KOPT-K1 (cell line): Measurements from ENCODE around the gene TNN.

ENCODE experiments used
- H3K27ac ChIP-seq: fragments of 200-600 bp; sonication (generic); 2 replicates; pipeline ENCODE4 v1.5.1; 2016; ENCODE audit warnings: antibody characterized with exemption, mild to moderate bottlenecking, low read depth, low read length; ENCODE audit not compliant: poor library complexity, severe bottlenecking
- H3K36me3 ChIP-seq: fragments of 200-600 bp; sonication (generic); 2 replicates; pipeline ENCODE4 v1.5.1; 2017; ENCODE audit warnings: antibody characterized with exemption, mild to moderate bottlenecking, low read length, moderate library complexity; ENCODE audit not compliant: insufficient read depth
- H3K9me3 ChIP-seq: fragments of 200-600 bp; sonication (generic); 2 replicates; pipeline ENCODE4 v1.5.1; 2017; ENCODE audit warnings: antibody characterized with exemption, low read length, mild to moderate bottlenecking; ENCODE audit not compliant: insufficient read depth, poor library complexity, severe bottlenecking

The TNN gene

DNA sequence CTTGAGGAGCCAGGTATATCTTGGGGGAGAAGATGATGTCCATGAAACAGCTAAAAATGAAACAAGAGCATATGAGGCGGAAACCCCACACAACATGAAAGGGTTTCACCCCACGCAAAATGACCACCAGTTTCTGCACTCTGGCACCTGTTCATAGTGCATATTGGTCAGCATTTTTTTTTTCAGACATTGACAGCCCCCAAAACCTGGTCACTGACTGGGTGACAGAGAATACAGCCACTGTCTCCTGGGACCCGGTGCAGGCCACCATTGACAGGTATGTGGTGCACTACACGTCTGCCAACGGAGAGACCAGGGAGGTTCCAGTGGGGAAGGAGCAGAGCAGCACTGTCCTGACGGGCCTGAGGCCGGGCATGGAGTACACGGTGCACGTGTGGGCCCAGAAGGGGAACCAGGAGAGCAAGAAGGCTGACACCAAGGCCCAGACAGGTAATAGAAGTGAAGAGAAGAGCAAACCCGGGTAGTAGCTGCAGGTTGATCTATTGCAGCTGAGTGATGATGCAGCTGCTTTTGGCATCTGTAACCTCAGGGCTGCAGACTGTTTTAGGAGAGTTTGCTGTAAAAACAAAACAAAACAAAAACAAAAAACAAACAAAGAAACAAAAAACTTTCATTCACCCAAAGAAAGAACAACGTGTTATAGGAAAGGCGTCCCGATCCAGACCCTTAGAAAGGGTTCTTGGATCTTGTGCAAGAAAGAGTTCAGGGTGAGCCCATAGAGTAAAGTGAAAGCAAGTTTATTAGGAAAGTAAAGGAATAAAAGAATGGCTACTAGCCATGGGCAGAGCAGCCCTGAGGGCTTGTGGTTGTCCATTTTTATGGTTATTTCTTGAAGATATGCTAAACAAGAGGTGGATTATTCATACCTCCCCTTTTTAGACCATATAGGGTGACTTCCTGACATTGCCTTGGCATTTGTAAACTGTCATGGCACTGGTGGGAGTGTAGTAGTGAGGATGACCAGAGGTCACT is 51.0 kb downstream of the TNN start:
- Histone ChIP-seq H3K27ac (no peak overlapping the region), H3K36me3 (no peaks in the 10 kb centered on the region), H3K9me3 (peaks cover 6% of the 10 kb centered on the region)

- no peak overlapping the region for H3K27ac ChIP-seq
- H3K36me3 ChIP-seq = no peaks in the 10 kb centered on the region
- H3K9me3 ChIP-seq = no peaks in the 10 kb centered on the region
Measured at GRCh38 chr1:175120511-175120910, 52.9 kb downstream of the TNN start.

DNA sequence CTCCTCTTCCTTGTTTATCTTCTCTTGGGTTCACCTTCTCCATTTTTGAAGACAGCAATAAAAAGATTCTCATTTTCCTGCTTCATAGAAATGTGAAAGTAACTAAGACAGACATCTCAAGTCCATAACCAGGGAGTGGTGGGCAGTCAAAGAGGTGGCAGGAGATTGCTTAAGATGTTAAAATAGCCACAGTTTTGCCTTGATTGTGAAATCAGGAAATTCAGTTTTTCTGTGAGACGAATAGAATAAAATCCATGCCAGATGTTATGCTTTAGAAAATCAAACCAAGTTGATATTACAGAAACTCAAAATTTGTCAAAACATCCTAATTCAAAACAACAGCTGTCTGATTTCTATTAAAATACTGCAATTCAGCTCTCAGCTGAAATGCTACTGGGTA is 57.2 kb downstream of the TNN start:
- no peak overlapping the region for H3K27ac ChIP-seq
- H3K36me3 ChIP-seq = no peaks in the 10 kb centered on the region
- H3K9me3 ChIP-seq = no peaks in the 10 kb centered on the region

DNA sequence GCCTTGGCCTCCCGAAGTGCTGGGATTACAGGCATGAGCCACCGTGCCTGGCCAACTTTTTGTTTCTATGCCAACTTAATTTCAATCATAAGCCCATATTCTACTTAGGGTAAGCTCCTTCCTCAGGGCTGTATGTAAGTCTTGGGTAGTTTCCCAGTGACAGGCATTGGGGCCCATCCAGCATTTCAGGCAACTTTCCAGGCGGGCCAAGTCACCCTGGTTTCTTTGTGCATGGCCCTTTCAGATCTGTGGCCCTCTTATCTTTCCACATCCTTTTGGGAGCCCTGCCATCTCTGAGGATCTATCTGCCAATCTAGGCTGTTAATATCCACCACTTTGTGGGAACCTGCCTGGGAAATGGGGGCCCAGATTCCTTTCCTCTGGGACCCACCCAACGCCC is 58.7 kb downstream of the TNN start:
- Histone ChIP-seq H3K9me3 (no peaks in the 10 kb centered on the region), H3K27ac (no peak overlapping the region), H3K36me3 (no peaks in the 10 kb centered on the region)

- Histone ChIP-seq H3K27ac (no peak overlapping the region), H3K36me3 (no peaks in the 10 kb centered on the region), H3K9me3 (no peaks in the 10 kb centered on the region)
Measured at GRCh38 chr1:175127565-175127964, 59.9 kb downstream of the TNN start.

DNA sequence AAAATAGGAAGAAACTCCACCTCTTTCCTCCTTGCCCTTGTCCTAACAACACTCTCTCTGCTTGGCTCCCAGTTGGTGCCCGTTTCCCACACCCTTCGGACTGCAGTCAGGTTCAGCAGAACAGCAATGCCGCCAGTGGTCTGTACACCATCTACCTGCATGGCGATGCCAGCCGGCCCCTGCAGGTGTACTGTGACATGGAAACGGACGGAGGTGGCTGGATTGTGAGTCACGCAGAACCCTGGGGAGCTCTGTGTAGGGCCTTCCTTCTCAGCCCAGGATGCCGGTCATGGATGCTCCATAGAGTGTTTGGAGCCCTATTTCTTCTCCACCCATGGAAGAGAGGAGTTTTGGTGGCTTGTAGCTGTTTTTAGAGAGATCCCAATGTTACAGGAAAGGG is 60.9 kb downstream of the TNN start:
- Histone ChIP-seq H3K9me3 (no peaks in the 10 kb centered on the region), H3K27ac (no peak overlapping the region), H3K36me3 (no peaks in the 10 kb centered on the region)

- Histone ChIP-seq H3K9me3 (no peaks in the 10 kb centered on the region), H3K27ac (no peak overlapping the region), H3K36me3 (no peaks in the 10 kb centered on the region)
Measured at GRCh38 chr1:175129182-175129581, 61.5 kb downstream of the TNN start.

DNA sequence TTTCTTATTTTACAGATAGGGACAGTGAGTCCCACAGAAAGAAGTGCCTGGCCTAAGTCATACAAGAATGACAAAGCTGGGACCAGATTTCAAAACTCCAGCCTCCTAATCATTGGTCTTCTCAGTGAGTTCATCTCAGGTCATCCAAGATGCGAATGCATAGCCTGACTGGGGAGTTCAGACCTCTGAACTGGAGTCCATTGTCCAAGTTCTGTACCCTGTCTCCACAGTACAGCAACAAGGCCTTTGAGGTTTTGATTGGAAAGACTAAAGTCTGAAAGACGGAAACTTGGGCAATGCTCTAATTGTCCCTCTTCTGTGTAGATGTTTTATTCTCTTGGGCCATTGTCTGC is 62.0 kb downstream of the TNN start:
- no peaks in the 10 kb centered on the region for H3K9me3 ChIP-seq
- no peak overlapping the region for H3K27ac ChIP-seq
- no peaks in the 10 kb centered on the region for H3K36me3 ChIP-seq

DNA sequence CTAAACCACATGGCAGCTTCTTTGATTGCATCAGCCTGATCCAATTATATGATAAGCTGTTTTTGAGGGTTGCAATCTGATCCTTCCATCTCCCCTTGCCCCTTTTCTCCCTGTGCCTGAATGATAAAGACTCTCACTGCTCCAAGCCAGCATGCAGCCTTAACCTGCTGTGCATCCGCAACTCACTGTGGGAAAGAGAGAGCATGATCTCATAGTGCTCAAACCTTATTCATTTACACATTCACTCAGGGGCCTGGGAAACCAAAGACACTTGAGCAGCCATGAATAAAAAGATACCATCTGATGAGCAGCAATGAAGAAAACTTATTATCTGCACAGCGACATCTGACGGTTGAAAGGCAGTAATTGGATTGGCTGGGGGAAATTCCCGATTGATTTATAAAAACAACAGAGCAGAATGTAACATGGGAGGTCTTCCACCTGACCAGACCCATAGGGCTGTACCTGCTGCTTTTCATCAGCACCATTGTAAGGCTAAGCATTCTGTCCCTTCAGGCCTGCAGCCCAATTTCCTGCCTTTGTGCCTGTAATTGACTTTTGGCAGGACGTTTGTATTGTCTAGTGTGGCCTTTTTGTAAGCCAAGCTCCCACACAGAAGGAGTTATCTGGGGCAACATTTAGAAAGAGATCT is 62.5 kb downstream of the TNN start:
- Histone ChIP-seq H3K9me3 (no peaks in the 10 kb centered on the region), H3K36me3 (no peaks in the 10 kb centered on the region), H3K27ac (no peak overlapping the region)

DNA sequence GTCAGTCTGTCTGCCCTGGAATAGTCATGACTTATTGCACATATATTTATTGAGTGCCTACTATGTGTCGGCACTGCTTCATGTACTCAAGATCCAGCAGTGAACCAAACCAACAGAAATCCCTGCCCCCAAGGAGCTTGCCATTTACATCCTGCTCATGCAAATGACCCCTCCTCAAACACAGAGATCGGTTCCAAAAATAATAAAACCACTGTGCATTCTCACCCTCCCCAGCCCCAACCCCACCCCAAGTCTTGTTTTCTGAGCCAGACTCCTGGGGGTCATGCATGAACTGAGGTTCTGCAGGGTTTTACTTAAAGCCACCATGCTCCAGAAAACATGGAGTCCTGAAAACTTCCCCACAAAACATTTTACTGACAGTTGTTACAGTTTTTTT is 63.0 kb downstream of the TNN start:
- Histone ChIP-seq H3K27ac (no peak overlapping the region), H3K36me3 (no peaks in the 10 kb centered on the region), H3K9me3 (no peaks in the 10 kb centered on the region)

GRCh38 chr1:175131095-175131494 is 63.5 kb downstream of the TNN start:
- H3K27ac ChIP-seq = no peak overlapping the region
- H3K36me3 ChIP-seq = no peaks in the 10 kb centered on the region
- H3K9me3 ChIP-seq = no peaks in the 10 kb centered on the region

- Histone ChIP-seq H3K36me3 (no peaks in the 10 kb centered on the region), H3K9me3 (no peaks in the 10 kb centered on the region), H3K27ac (no peak overlapping the region)
Measured at GRCh38 chr1:175132436-175132835, 64.8 kb downstream of the TNN start.

DNA sequence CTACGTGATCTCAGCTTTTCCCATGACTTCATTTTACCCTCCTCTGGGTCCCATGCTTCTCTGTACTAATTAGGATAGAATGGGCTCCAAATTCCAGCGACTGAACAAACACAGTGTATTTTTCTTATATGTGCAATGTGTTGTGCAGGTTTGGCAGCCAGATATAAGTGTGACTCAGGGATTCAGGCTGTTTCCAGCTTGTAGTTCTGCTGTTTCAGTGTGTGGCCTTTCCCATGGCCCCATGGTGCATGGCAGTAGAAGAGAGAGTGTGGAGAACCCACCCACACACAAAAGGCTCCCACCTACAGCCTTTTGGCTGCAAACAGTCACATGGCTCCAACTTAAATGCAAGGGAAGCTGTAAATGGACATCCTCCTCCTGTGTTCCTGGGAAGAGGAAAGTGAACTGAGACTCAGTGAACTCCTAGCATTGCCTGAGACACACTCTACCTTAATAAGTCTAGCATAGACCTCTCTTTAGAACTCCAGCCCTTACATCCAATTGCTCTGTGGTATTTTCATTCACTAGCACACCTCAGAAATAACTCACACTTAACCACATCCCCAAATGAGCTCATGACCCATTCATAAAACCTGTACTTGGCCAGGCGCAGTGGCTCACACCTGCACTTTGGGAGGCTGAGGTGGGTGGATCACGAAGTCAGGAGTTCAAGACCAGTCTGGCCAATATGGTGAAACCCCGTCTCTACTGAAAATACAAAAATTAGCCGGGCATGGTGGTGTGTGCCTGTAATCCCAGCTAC is 66.2 kb downstream of the TNN start:
- no peaks in the 10 kb centered on the region for H3K9me3 ChIP-seq
- no peak overlapping the region for H3K27ac ChIP-seq

GRCh38 chr1:175134500-175134899 is 66.9 kb downstream of the TNN start:
- Histone ChIP-seq H3K27ac (no peak overlapping the region), H3K9me3 (no peaks in the 10 kb centered on the region), H3K36me3 (no peaks in the 10 kb centered on the region)

More for the DNA sequence above, 66.2 kb downstream of the TNN start:
- no peaks in the 10 kb centered on the region for H3K36me3 ChIP-seq

GRCh38 chr1:175136246-175136645 is 68.6 kb downstream of the TNN start:
- no peaks in the 10 kb centered on the region for H3K9me3 ChIP-seq

More at GRCh38 chr1:175136246-175136645, 68.6 kb downstream of the TNN start:
- Histone ChIP-seq H3K36me3 (no peaks in the 10 kb centered on the region), H3K27ac (no peak overlapping the region)
